Astrocyte of the cerebellum (primary cell): Measurements from ENCODE around the gene ETS2.
A peak's percentile ranks its signal among the peaks of the same experiment; 100 is the strongest.

Experiments used
- DNase-seq: peaks from one replicate; pipeline ENCODE4 v3.0.0-alpha.2; 2011; ENCODE audit warnings: low read depth
- H3K4me3 ChIP-seq: 2 replicates; pipeline ENCODE4 v1.5.1; 2011; ENCODE audit warnings: mild to moderate bottlenecking, low read depth, low read length, moderate library complexity
- CTCF ChIP-seq: IDR thresholded peaks from 2 replicates; pipeline ENCODE4 v1.5.1; 2012; ENCODE audit warnings: low read length, low read depth, moderate library complexity, mild to moderate bottlenecking; ENCODE audit errors: missing control alignments
- in situ Hi-C: cut with HindIII; loops from 2 replicates; pipeline ENCODE4 v1.10.0; 2017; ENCODE audit warnings: low sequenced_read_pairs

ETS2 gene

GRCh38 chr21:38771536-38771935 is 34.2 kb upstream of the ETS2 start:
- H3K4me3 ChIP-seq = no peak overlapping the region
- no peak for DNase-seq

GRCh38 chr21:38772646-38773045 is 33.1 kb upstream of the ETS2 start:
- in situ Hi-C loops = no loop called here
- no peak for DNase-seq
- TF ChIP-seq CTCF = no peak
- H3K4me3 ChIP-seq = no peak overlapping the region

More at GRCh38 chr21:38771536-38771935, 34.2 kb upstream of the ETS2 start:
- in situ Hi-C loops = no loop called here
- TF ChIP-seq CTCF = no peak

GRCh38 chr21:38773099-38774061 is 32.3 kb upstream of the ETS2 start:
- peak; percentile 74 for DNase-seq
- no peak for TF ChIP-seq CTCF
- H3K4me3 ChIP-seq = no peak overlapping the region
- in situ Hi-C loops = no loop called here

- in situ Hi-C loops = no loop called here
- no peak overlapping the region for H3K4me3 ChIP-seq
- TF ChIP-seq CTCF = no peak
- no peak for DNase-seq
These were observed 31.6 kb upstream of the ETS2 start for GRCh38 chr21:38774152-38774551.

GRCh38 chr21:38774586-38775285 is 31.0 kb upstream of the ETS2 start:
- H3K4me3 ChIP-seq = no peak overlapping the region
- no peak for DNase-seq
- no peak for TF ChIP-seq CTCF
- in situ Hi-C loops = no loop called here

- no peak overlapping the region for H3K4me3 ChIP-seq
- in situ Hi-C loops = no loop called here
- DNase-seq = no peak
- no peak for TF ChIP-seq CTCF
These were observed 30.0 kb upstream of the ETS2 start for GRCh38 chr21:38775733-38776132.
